Measurements from ENCODE around the gene MSI2.

- no peak for TF ChIP-seq CTCF (IDR thresholded peaks at IDR 0.05)
- TF ChIP-seq POLR2A (IDR thresholded peaks at IDR 0.05) = no peak
Measured at GRCh38 chr17:57278740-57279387, 22.5 kb downstream of the MSI2 start.
